Measurements from ENCODE around the gene CCDC149.

The CCDC149 gene

DNA sequence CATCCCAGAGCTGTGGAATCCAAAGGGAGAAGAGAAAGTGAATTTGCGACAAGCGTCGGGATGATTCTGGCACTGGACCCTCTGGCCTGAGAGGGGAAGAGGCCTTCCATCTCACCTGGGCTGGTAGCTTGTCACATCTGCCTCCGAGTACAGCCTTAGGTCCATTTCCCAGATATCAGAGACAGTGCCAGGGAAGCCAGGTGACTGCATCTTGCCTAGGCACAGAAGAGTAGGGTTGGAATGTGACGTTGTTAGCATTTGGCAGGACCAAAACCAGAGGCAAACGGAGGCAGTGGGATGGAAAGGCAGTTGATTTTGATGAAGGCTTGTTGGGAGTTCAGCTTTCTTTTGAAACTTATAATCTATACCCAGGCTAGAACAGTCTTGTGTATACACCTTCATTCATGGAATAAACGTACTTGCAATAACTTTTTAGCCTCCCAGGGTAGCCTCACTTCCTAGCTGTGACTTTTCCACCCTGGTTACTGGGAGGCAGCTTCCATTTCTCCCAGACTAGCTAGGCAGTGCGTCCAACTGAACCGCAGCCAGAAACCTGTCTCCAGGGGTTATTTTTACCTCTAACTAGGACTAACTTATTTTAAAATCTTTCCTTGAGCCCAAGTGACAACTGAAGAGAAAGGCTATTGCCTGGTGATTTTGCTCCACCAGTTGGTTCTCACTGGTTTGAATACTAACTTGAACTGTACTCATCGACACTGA lies 111.5 kb downstream of the CCDC149 start:
- Mint-ChIP-seq H3K36me3 (ENCODE audit: low read depth) (no peaks in the 10 kb centered on the region), H3K4me1 (ENCODE audit: low read depth) (no peaks in the 10 kb centered on the region), H3K27ac (no peak overlapping the region), H3K4me3 (no peak overlapping the region), H3K9me3 (no peaks in the 10 kb centered on the region), H3K27me3 (ENCODE audit: low read depth) (peaks cover 39% of the 10 kb centered on the region)

DNA sequence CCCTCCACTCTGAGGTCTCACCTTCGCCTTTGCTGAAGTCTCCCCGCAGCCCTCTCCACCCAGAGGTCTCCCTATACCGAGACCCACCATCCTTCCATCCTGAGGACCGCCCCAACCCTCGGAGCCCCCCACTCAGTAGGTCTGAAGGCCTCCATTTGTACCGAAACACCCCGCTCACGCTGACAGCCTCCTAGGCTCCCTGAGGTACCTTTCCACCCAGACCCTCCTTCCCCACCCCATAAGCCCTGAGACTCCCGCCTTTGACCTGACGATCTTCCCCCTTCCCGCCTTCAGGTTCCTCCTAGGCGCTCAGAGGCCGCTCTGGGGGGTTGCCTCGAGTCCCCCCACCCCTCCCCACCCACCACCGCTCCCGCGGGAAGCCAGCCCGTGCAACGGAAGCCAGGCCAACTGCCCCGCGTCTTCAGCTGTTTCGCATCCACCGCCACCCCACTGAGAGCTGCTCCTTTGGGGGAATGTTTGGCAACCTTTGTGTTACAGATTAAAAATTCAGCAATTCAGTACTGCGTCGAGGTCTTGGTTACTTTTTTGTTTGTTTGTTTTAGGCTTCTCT lies 112.4 kb downstream of the CCDC149 start:
- Mint-ChIP-seq H3K9me3 (no peaks in the 10 kb centered on the region), H3K4me3 (no peak overlapping the region), H3K27ac (peak overlapping the region; percentile 27), H3K27me3 (ENCODE audit: low read depth) (peaks cover 39% of the 10 kb centered on the region), H3K36me3 (ENCODE audit: low read depth) (no peaks in the 10 kb centered on the region), H3K4me1 (ENCODE audit: low read depth) (no peaks in the 10 kb centered on the region)

DNA sequence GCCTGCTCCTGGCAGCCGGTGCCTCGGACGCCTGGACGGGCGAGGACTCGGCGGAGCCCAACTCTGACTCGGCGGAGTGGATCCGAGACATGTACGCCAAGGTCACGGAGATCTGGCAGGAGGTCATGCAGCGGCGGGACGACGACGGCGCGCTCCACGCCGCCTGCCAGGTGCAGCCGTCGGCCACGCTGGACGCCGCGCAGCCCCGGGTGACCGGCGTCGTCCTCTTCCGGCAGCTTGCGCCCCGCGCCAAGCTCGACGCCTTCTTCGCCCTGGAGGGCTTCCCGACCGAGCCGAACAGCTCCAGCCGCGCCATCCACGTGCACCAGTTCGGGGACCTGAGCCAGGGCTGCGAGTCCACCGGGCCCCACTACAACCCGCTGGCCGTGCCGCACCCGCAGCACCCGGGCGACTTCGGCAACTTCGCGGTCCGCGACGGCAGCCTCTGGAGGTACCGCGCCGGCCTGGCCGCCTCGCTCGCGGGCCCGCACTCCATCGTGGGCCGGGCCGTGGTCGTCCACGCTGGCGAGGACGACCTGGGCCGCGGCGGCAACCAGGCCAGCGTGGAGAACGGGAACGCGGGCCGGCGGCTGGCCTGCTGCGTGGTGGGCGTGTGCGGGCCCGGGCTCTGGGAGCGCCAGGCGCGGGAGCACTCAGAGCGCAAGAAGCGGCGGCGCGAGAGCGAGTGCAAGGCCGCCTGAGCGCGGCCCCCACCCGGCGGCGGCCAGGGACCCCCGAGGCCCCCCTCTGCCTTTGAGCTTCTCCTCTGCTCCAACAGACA lies 113.1 kb downstream of the CCDC149 start:
- H3K27ac Mint-ChIP-seq, result no peak overlapping the region
- H3K36me3 Mint-ChIP-seq (ENCODE audit: low read depth), result no peaks in the 10 kb centered on the region
- H3K4me1 Mint-ChIP-seq (ENCODE audit: low read depth), result no peaks in the 10 kb centered on the region
- H3K27me3 Mint-ChIP-seq (ENCODE audit: low read depth), result peaks cover 39% of the 10 kb centered on the region
- H3K4me3 Mint-ChIP-seq, result no peak overlapping the region
- H3K9me3 Mint-ChIP-seq, result no peaks in the 10 kb centered on the region

GRCh38 chr4:24799196-24799543 lies 113.7 kb downstream of the CCDC149 start:
- Mint-ChIP-seq H3K27me3 (ENCODE audit: low read depth) (peaks cover 39% of the 10 kb centered on the region), H3K27ac (no peak overlapping the region), H3K4me1 (ENCODE audit: low read depth) (no peaks in the 10 kb centered on the region), H3K4me3 (no peak overlapping the region), H3K36me3 (ENCODE audit: low read depth) (no peaks in the 10 kb centered on the region), H3K9me3 (no peaks in the 10 kb centered on the region)

- Mint-ChIP-seq H3K36me3 (ENCODE audit: low read depth) (no peaks in the 10 kb centered on the region), H3K27me3 (ENCODE audit: low read depth) (peaks cover 39% of the 10 kb centered on the region), H3K27ac (no peak overlapping the region), H3K9me3 (no peaks in the 10 kb centered on the region), H3K4me3 (no peak overlapping the region), H3K4me1 (ENCODE audit: low read depth) (no peaks in the 10 kb centered on the region)
Observed at GRCh38 chr4:24798036-24798610, 114.7 kb downstream of the CCDC149 start.

GRCh38 chr4:24796620-24797019 lies 116.2 kb downstream of the CCDC149 start:
- Mint-ChIP-seq H3K4me3 (no peak overlapping the region), H3K27me3 (ENCODE audit: low read depth) (peaks cover 25% of the 10 kb centered on the region), H3K9me3 (no peaks in the 10 kb centered on the region), H3K36me3 (ENCODE audit: low read depth) (no peaks in the 10 kb centered on the region), H3K4me1 (ENCODE audit: low read depth) (no peaks in the 10 kb centered on the region), H3K27ac (no peak overlapping the region)

GRCh38 chr4:24795666-24796381 lies 117.0 kb downstream of the CCDC149 start:
- Mint-ChIP-seq H3K36me3 (ENCODE audit: low read depth) (no peaks in the 10 kb centered on the region), H3K27me3 (ENCODE audit: low read depth) (peaks cover 18% of the 10 kb centered on the region), H3K27ac (no peak overlapping the region)

GRCh38 chr4:24794916-24795665 lies 117.8 kb downstream of the CCDC149 start, which contains the start of gene SOD3:
Gene SOD3, plus strand, starts transcription at chr4:24795573. Its CDS starts 3,949 bp downstream, at chr4:24799522.
- Mint-ChIP-seq H3K4me1 (ENCODE audit: low read depth) (no peaks in the 10 kb centered on the region), H3K9me3 (no peaks in the 10 kb centered on the region), H3K27ac (no peak within 1 kb of the TSS), H3K36me3 (ENCODE audit: low read depth) (no peaks in the 10 kb centered on the region), H3K4me3 (no peak within 1 kb of the TSS), H3K27me3 (ENCODE audit: low read depth) (peaks cover 10% of the 10 kb centered on the region)

More at GRCh38 chr4:24795666-24796381, 117.0 kb downstream of the CCDC149 start:
- Mint-ChIP-seq H3K4me1 (ENCODE audit: low read depth) (no peaks in the 10 kb centered on the region), H3K4me3 (no peak overlapping the region), H3K9me3 (no peaks in the 10 kb centered on the region)

- Mint-ChIP-seq H3K4me1 (ENCODE audit: low read depth) (no peaks in the 10 kb centered on the region), H3K4me3 (no peak overlapping the region), H3K36me3 (ENCODE audit: low read depth) (no peaks in the 10 kb centered on the region), H3K27me3 (ENCODE audit: low read depth) (peaks cover 10% of the 10 kb centered on the region), H3K27ac (no peak overlapping the region), H3K9me3 (no peaks in the 10 kb centered on the region)
Observed at GRCh38 chr4:24794480-24794879, 118.4 kb downstream of the CCDC149 start.

- Mint-ChIP-seq H3K9me3 (no peaks in the 10 kb centered on the region), H3K4me1 (ENCODE audit: low read depth) (no peaks in the 10 kb centered on the region), H3K36me3 (ENCODE audit: low read depth) (no peaks in the 10 kb centered on the region), H3K4me3 (no peak overlapping the region), H3K27ac (no peak overlapping the region), H3K27me3 (ENCODE audit: low read depth) (peaks cover 8% of the 10 kb centered on the region)
Observed at GRCh38 chr4:24794051-24794450, 118.8 kb downstream of the CCDC149 start.

- H3K27ac Mint-ChIP-seq, result no peak overlapping the region
- H3K4me3 Mint-ChIP-seq, result no peak overlapping the region
- peaks cover 4% of the 10 kb centered on the region for H3K9me3 Mint-ChIP-seq
- H3K36me3 Mint-ChIP-seq (ENCODE audit: low read depth), result no peaks in the 10 kb centered on the region
- H3K4me1 Mint-ChIP-seq (ENCODE audit: low read depth), result no peaks in the 10 kb centered on the region
- H3K27me3 Mint-ChIP-seq (ENCODE audit: low read depth), result peaks cover 2% of the 10 kb centered on the region
Observed at GRCh38 chr4:24793219-24794005, 119.4 kb downstream of the CCDC149 start.

DNA sequence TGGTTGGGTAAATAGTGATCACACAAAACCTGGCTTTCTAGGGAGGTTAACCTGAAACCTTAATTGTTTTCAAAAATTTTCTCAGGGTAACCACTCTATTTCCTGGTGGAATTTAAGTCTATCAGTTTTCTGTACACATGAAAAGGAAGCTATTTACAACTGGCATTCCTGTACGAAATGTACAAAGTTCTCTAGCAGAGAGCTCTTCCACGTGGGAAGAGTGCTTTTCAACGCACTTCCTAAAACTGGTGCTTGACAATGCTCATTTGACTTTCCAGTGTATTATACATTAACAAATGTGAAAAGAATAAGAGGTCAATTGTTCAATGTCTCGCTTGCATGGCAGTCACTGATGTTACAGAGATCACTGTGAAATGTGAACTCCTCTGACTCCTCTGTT lies 120.3 kb downstream of the CCDC149 start:
- Mint-ChIP-seq H3K36me3 (ENCODE audit: low read depth) (no peaks in the 10 kb centered on the region), H3K27me3 (ENCODE audit: low read depth) (no peaks in the 10 kb centered on the region), H3K9me3 (peaks cover 7% of the 10 kb centered on the region), H3K4me3 (no peak overlapping the region), H3K4me1 (ENCODE audit: low read depth) (no peaks in the 10 kb centered on the region), H3K27ac (no peak overlapping the region)

GRCh38 chr4:24791043-24791442 lies 121.8 kb downstream of the CCDC149 start:
- Mint-ChIP-seq H3K27ac (no peak overlapping the region), H3K36me3 (ENCODE audit: low read depth) (no peaks in the 10 kb centered on the region), H3K27me3 (ENCODE audit: low read depth) (no peaks in the 10 kb centered on the region), H3K4me3 (no peak overlapping the region), H3K9me3 (peaks cover 7% of the 10 kb centered on the region), H3K4me1 (ENCODE audit: low read depth) (no peaks in the 10 kb centered on the region)
